22Rv1 (cell line): ENCODE data around the gene CDKN1B.

ENCODE experiments used
- H3K27ac ChIP-seq: fragments of 450-650 bp; 2 replicates; pipeline ENCODE4 v1.5.1; 2017
- CTCF ChIP-seq: fragments of 450-650 bp; IDR thresholded peaks from 2 replicates; pipeline ENCODE4 v1.5.1; 2017; ENCODE audit warnings: mild to moderate bottlenecking
- ZFX ChIP-seq: fragments of 450-650 bp; IDR thresholded peaks from 2 replicates; pipeline ENCODE4 v1.6.1; 2017; ENCODE audit warnings: antibody characterized with exemption, borderline replicate concordance

CDKN1B gene

GRCh38 chr12:12681061-12681765 lies 36.0 kb upstream of the CDKN1B start:
- TF ChIP-seq ZFX (no peak), CTCF (no peak)

DNA sequence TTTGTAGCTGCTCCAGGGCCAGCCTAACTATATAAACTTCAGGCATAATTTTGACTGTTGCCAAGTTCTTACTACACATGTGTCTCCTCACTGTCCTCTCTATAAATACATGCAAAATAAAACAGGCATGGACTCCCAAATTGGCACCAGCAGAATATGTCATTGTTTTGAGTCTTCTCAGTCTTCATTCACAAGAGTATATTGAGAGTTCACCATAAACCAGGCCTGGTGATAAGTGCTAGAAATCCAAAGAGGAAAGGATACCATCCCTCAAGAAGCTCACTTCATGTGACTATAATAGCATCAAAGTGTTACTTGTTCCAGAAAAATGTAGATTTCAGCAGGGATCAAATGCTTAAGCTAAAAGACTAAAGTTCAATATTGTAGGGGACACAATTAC lies 34.9 kb upstream of the CDKN1B start:
- no peak for TF ChIP-seq CTCF

More at GRCh38 chr12:12681061-12681765, 36.0 kb upstream of the CDKN1B start:
- no peak overlapping the region for H3K27ac ChIP-seq

DNA sequence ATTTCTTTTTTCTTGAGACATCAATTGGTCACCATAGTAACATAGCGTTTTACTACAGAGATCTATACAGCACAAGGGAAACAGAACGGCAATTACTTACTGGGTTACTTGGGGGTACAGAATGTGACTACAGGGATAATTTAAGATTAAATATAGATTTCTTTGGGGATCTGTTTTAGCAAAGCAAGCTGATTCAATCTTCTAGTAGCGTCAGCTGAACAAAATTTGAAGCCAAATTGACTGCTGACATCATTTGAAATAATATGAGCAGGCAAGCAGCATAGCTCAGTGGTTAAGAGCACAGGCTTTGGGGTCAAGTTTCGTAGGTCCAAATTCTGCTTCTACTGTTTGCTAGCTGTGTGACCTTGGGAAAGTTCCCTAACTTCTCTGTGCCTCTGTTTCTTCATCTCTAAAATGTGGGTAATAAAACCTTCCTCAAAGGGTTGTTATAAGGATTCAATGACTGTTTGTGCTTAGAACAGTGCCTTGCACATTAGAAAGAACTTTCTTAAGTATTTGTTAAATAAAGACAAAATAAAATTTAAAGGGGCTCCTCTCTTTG lies 34.0 kb upstream of the CDKN1B start:
- no peak overlapping the region for H3K27ac ChIP-seq
- TF ChIP-seq CTCF (no peak), ZFX (no peak)

More for the DNA sequence above, 34.9 kb upstream of the CDKN1B start:
- no peak overlapping the region for H3K27ac ChIP-seq

DNA sequence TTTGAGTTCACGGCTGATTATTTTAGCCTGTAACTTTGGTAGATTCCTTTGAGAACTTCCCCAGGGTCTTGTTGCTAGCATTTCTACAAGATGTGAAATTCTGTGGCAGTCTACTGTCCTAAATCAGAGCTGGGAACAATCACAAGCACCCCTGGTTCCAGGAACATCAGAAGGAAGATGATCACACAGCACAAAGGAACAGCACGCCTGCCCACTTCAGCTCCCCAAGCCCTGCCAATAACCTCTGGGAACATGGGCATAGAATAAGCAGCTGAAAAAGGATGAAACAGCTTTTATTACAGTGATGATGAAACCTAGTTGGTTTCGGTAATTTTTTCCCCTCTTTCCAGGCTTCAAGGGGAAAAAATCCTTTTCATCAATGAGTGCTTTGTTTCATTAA lies 33.4 kb upstream of the CDKN1B start:
- H3K27ac ChIP-seq: no peak overlapping the region
- TF ChIP-seq CTCF: no peak
- no peak for TF ChIP-seq ZFX

- TF ChIP-seq CTCF: no peak
- TF ChIP-seq ZFX: no peak
Observed at GRCh38 chr12:12684375-12685106, 32.6 kb upstream of the CDKN1B start.

GRCh38 chr12:12685305-12685704 lies 31.9 kb upstream of the CDKN1B start:
- H3K27ac ChIP-seq: no peak overlapping the region
- TF ChIP-seq CTCF (no peak), ZFX (no peak)

More at GRCh38 chr12:12684375-12685106, 32.6 kb upstream of the CDKN1B start:
- H3K27ac ChIP-seq: no peak overlapping the region

GRCh38 chr12:12686472-12686871 lies 30.7 kb upstream of the CDKN1B start:
- TF ChIP-seq CTCF: no peak
- TF ChIP-seq ZFX: no peak

More at GRCh38 chr12:12686472-12686871, 30.7 kb upstream of the CDKN1B start:
- no peak overlapping the region for H3K27ac ChIP-seq
